Measurements from ENCODE around the gene SEMA4D. TPM values are rescaled to one million over a fixed set of nuclear protein-coding genes. Genes with fewer than 3 reads are reported as not detected.
"Not testable (repeated sequence)": the region's sequence is repeated elsewhere in the genome, so short reads cannot be mapped to it uniquely, and the experiment has no call there.

SEMA4D gene
- total and polyA plus RNA-seq, 12 donors, result 3.5 to 57.0 (median 26.7) TPM

- Histone ChIP-seq H3K4me1 (replicated peaks in 1 of 2) (peaks cover 22 to 27% of the 10 kb centered on the region in 2 donors), H3K9me3 (replicated peaks in 1 of 3) (no peaks in the 10 kb centered on the region), H3K36me3 (replicated peaks in 1 of 2) (peaks cover 0 to 84% of the 10 kb centered on the region in 2 donors), H3K27ac (no peak overlapping the region), H3K27me3 (no peaks in the 10 kb centered on the region), H3K4me3 (no peak overlapping the region)
- no peak for TF ChIP-seq POLR2A (IDR thresholded peaks at IDR 0.05)
- TF ChIP-seq, protein P1, sequence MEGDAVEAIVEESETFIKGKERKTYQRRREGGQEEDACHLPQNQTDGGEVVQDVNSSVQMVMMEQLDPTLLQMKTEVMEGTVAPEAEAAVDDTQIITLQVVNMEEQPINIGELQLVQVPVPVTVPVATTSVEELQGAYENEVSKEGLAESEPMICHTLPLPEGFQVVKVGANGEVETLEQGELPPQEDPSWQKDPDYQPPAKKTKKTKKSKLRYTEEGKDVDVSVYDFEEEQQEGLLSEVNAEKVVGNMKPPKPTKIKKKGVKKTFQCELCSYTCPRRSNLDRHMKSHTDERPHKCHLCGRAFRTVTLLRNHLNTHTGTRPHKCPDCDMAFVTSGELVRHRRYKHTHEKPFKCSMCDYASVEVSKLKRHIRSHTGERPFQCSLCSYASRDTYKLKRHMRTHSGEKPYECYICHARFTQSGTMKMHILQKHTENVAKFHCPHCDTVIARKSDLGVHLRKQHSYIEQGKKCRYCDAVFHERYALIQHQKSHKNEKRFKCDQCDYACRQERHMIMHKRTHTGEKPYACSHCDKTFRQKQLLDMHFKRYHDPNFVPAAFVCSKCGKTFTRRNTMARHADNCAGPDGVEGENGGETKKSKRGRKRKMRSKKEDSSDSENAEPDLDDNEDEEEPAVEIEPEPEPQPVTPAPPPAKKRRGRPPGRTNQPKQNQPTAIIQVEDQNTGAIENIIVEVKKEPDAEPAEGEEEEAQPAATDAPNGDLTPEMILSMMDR (IDR thresholded peaks at IDR 0.05), result no peak
- 90 to 97% (median 96%) methylated on average over 2 to 6 of the region's 6 CpGs for WGBS, 4 donors
- intact Hi-C loops (cut with DNase I), result loop anchor here in 1 of 2 donors (10.0 kb wide), 1 partner anchor 195 kb away; no protein-coding TSS in a partner anchor
- DNase-seq, result peak in 1 of 7 donors; percentile 3
These were observed 148.3 kb downstream of the SEMA4D start for GRCh38 chr9:89349607-89350006.

- H3K27me3 ChIP-seq, result no peaks in the 10 kb centered on the region
- H3K9me3 ChIP-seq (replicated peaks in 1 of 3), result no peaks in the 10 kb centered on the region
- H3K4me1 ChIP-seq (replicated peaks in 1 of 2), result peaks cover 7 to 11% of the 10 kb centered on the region in 2 donors
- intact Hi-C loops (cut with DNase I), result no loop called here
- no peak overlapping the region for H3K4me3 ChIP-seq
- no peak for DNase-seq
- TF ChIP-seq POLR2A (IDR thresholded peaks at IDR 0.05), result no peak
- TF ChIP-seq, protein P1 (IDR thresholded peaks at IDR 0.05), result no peak
- H3K36me3 ChIP-seq (replicated peaks in 1 of 2), result peaks cover 0 to 78% of the 10 kb centered on the region in 2 donors
- H3K27ac ChIP-seq, result no peak overlapping the region
- 83 to 97% (median 92%) methylated on average over 4 to 5 of the region's 5 CpGs for WGBS, 4 donors
These were observed 150.3 kb downstream of the SEMA4D start for GRCh38 chr9:89347651-89348050.

DNA sequence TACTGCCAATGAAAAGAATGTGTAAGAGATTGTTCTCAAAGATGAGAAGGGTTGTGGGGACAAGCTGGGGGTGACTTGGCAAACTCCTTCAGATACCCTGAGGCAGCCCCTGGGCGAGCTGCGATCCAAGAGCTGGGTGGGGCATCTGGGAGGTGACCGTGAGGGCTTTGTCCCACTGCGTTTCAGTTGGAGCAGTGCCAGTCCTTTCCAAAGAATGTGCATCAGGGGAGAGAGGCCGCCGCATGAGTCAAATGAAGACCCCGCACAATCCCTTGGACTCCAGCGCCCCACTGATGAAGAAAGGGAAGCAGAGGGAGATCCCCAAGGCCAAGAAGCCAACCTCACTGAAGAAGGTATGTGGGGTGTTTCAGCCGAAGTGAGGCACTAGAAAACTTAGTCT is 151.2 kb downstream of the SEMA4D start:
- Histone ChIP-seq H3K27me3 (no peaks in the 10 kb centered on the region), H3K27ac (no peak overlapping the region), H3K36me3 (replicated peaks in 1 of 2) (peaks cover 0 to 88% of the 10 kb centered on the region in 2 donors), H3K4me1 (replicated peaks in 1 of 2) (peaks cover 0 to 2% of the 10 kb centered on the region in 2 donors), H3K4me3 (no peak overlapping the region), H3K9me3 (replicated peaks in 1 of 3) (no peaks in the 10 kb centered on the region)
- WGBS, 4 donors, result 91 to 96% (median 94%) methylated on average over 9 of the region's 9 CpGs
- no peak for DNase-seq
- TF ChIP-seq, protein P1 (IDR thresholded peaks at IDR 0.05), result no peak
- no peak for TF ChIP-seq POLR2A (IDR thresholded peaks at IDR 0.05)
- intact Hi-C loops (cut with DNase I), result no loop called here

- 82 to 98% (median 95%) methylated on average over 5 of the region's 5 CpGs for WGBS, 4 donors
- DNase-seq, result no peak
- intact Hi-C loops (cut with DNase I), result no loop called here
- H3K4me1 ChIP-seq (replicated peaks in 1 of 2), result no peaks in the 10 kb centered on the region
- no peak overlapping the region for H3K27ac ChIP-seq
- H3K36me3 ChIP-seq (replicated peaks in 1 of 2), result peaks cover 0 to 89% of the 10 kb centered on the region in 2 donors
- no peaks in the 10 kb centered on the region for H3K27me3 ChIP-seq
- TF ChIP-seq POLR2A (IDR thresholded peaks at IDR 0.05), result no peak
- H3K9me3 ChIP-seq (replicated peaks in 1 of 3), result no peaks in the 10 kb centered on the region
- no peak overlapping the region for H3K4me3 ChIP-seq
These were observed 152.4 kb downstream of the SEMA4D start for GRCh38 chr9:89345476-89345875.

GRCh38 chr9:89343812-89344211 is 154.1 kb downstream of the SEMA4D start:
- intact Hi-C loops (cut with DNase I); DNase-seq; H3K4me3 ChIP-seq; H3K27ac ChIP-seq; H3K27me3 ChIP-seq; H3K4me1 ChIP-seq (replicated peaks in 1 of 2); H3K9me3 ChIP-seq (replicated peaks in 1 of 3): not testable (repeated sequence)
- WGBS, 4 donors, result 94 to 97% (median 96%) methylated on average over 7 of the region's 7 CpGs
- H3K36me3 ChIP-seq (replicated peaks in 1 of 2), result peaks cover 0 to 85% of the 10 kb centered on the region in 2 donors

Data from adrenal gland (tissue), 12 donors.